Activated naive CD8-positive, alpha-beta T cell treated with anti-CD3 and anti-CD28 coated beads, Interleukin-2, amount 10 ng/mL, durations not matched to agents 7 days and 5 days (primary cell): Measurements from ENCODE around the gene TNS2. TPM values are rescaled to one million over a fixed set of nuclear protein-coding genes. Genes with fewer than 3 reads are reported as not detected.
A peak's percentile ranks its signal among the peaks of the same experiment; 100 is the strongest.
"Not testable (repeated sequence)": the region's sequence is repeated elsewhere in the genome, so short reads cannot be mapped to it uniquely, and the experiment has no call there.

Source experiments
- ATAC-seq: fragments of 150-1000 bp; cut with Tn5 transposase; one replicate; pipeline ENCODE4 v1.10.0; 2021; ENCODE audit warnings: low read depth, moderate library complexity
- POLR2A ChIA-PET: fragments of 350-600 bp; sonication (Branson Sonifier 250); formaldehyde crosslinking; loops from one replicate; lab custom pipeline; 2021; ENCODE audit warnings: antibody characterized with exemption; lab: Charles Lee
- DNase-seq: peaks from one replicate; pipeline ENCODE4 v3.0.0; 2021
- H3K27ac Mint-ChIP-seq: one replicate; pipeline ENCODE4 v1.8.0; 2022; ENCODE audit warnings: mild to moderate bottlenecking, mixed read lengths
- H3K27me3 Mint-ChIP-seq: one replicate; pipeline ENCODE4 v1.8.0; 2022; ENCODE audit warnings: mild to moderate bottlenecking, moderate library complexity, mixed read lengths
- H3K36me3 Mint-ChIP-seq: one replicate; pipeline ENCODE4 v1.8.0; 2021; ENCODE audit warnings: mild to moderate bottlenecking, mixed read lengths
- H3K4me1 Mint-ChIP-seq: one replicate; pipeline ENCODE4 v1.8.0; 2021; ENCODE audit warnings: mixed read lengths
- H3K4me3 Mint-ChIP-seq: one replicate; pipeline ENCODE4 v1.8.0; 2022; ENCODE audit warnings: mild to moderate bottlenecking, moderate library complexity, mixed read lengths
- H3K9me3 Mint-ChIP-seq: one replicate; pipeline ENCODE4 v1.8.0; 2021; ENCODE audit warnings: mixed read lengths
- total RNA-seq, 2 experiments: library from RNA; stranded (reverse); gene quantifications; one replicate each; pipeline ENCODE4 v1.2.3, GENCODE V29; 2021

The TNS2 gene, protein sequence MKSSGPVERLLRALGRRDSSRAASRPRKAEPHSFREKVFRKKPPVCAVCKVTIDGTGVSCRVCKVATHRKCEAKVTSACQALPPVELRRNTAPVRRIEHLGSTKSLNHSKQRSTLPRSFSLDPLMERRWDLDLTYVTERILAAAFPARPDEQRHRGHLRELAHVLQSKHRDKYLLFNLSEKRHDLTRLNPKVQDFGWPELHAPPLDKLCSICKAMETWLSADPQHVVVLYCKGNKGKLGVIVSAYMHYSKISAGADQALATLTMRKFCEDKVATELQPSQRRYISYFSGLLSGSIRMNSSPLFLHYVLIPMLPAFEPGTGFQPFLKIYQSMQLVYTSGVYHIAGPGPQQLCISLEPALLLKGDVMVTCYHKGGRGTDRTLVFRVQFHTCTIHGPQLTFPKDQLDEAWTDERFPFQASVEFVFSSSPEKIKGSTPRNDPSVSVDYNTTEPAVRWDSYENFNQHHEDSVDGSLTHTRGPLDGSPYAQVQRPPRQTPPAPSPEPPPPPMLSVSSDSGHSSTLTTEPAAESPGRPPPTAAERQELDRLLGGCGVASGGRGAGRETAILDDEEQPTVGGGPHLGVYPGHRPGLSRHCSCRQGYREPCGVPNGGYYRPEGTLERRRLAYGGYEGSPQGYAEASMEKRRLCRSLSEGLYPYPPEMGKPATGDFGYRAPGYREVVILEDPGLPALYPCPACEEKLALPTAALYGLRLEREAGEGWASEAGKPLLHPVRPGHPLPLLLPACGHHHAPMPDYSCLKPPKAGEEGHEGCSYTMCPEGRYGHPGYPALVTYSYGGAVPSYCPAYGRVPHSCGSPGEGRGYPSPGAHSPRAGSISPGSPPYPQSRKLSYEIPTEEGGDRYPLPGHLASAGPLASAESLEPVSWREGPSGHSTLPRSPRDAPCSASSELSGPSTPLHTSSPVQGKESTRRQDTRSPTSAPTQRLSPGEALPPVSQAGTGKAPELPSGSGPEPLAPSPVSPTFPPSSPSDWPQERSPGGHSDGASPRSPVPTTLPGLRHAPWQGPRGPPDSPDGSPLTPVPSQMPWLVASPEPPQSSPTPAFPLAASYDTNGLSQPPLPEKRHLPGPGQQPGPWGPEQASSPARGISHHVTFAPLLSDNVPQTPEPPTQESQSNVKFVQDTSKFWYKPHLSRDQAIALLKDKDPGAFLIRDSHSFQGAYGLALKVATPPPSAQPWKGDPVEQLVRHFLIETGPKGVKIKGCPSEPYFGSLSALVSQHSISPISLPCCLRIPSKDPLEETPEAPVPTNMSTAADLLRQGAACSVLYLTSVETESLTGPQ (N-terminal part only)
- 1 to 10 TPM; 1.9 to 3.0 TPM for total RNA-seq

DNA sequence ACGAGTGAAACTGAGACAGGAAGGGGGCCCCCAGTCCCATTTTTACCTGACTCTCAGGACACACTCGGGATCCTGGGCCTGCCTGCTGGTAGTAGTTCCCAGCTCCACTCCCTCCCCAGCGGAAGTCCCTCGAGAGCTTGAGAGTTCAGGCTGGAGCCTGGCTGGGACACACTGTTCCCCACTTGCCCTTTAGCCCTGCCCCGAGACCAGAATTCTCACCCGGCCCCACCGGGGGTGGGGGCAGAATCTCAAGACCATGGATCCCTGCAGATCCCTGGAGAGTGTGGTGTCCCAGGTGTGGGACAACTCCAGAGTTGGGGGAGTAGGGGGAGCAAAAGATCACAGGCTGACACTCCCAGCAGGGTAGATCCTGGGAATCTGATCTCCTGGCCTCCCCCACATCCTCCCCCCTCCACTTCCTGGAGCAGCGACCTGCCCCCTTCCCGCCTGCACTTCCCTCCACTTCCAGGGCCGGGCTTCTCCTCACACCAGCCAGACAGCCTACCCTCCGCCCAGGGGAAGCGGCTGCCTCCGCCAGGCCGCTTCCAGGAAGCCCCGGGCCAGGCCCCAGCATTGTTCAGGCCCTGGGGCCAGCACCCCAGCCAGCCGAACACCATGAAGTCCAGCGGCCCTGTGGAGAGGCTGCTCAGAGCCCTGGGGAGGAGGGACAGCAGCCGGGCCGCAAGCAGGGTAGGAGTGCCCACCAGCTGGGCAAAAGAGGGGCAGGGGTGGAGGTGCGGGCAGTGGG is at the start of gene TNS2:
Gene TNS2, plus strand, starts transcription at position 495 of the 748 bp plus-strand sequence. Its CDS starts 121 bp downstream, at position 616.
- Mint-ChIP-seq H3K4me3 (no peak within 1 kb of the TSS), H3K27ac (peak within 1 kb of the TSS; percentile 58)
- POLR2A ChIA-PET, result interaction anchor here (3.2 kb wide), 1 partner anchor 54 kb away, joined by 10 read pairs; the partner anchor contains the start of gene SOAT2

DNA sequence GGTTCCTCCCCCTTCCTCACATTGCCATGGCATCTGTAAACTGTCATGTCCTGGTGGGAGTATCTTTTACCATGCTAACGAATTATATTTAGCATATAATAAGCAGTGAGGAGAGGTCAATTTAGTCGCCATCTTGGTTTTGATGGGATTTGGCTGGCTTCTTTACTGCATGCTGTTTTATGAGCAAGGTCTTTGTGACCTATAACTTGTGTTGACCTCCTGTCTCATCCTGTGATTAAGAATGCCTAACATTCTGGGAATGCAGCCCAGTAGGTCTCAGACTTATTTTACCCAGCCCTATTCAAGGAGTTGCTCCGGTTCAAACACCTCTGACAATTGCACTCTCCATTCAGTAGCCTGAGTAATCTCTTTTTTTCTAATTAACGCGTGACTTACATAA is 45.7 kb upstream of the TNS2 start:
- Mint-ChIP-seq H3K4me1 (peaks cover 22% of the 10 kb centered on the region), H3K36me3 (peaks cover 13% of the 10 kb centered on the region), H3K9me3 (no peaks in the 10 kb centered on the region), H3K27me3 (peaks cover 15% of the 10 kb centered on the region), H3K4me3 (no peak overlapping the region), H3K27ac (no peak overlapping the region)
- ATAC-seq (no peak), DNase-seq (no peak)
- POLR2A ChIA-PET, result no interaction called here

More for the DNA sequence above, at the start of gene TNS2:
- DNase-seq, result peak; percentile 34
- H3K9me3 Mint-ChIP-seq, result no peaks in the 10 kb centered on the region
- peaks cover 2% of the 10 kb centered on the region for H3K27me3 Mint-ChIP-seq
- peaks cover 27% of the 10 kb centered on the region for H3K4me1 Mint-ChIP-seq
- ATAC-seq, result no peak
- H3K36me3 Mint-ChIP-seq, result peaks cover 2% of the 10 kb centered on the region

DNA sequence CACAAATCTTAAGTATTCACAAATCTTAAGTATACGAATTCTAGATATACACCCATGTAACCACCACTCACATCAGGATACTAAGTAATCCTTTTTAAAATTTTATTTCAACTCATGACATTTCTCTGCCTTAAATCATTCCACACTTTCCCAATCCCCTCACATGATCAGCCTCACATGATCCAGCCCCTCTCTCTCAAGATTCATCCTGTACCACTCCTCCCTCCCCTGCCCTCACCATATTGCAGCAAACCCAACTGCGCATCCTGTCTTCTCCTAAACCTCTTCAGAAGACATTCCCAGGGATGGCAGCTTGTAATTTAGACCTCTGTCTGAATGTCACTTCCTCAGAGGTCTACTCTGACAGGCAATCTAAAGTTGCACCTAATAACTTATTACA is 45.3 kb upstream of the TNS2 start:
- Mint-ChIP-seq H3K9me3 (no peaks in the 10 kb centered on the region), H3K36me3 (peaks cover 13% of the 10 kb centered on the region), H3K4me1 (peaks cover 24% of the 10 kb centered on the region), H3K27me3 (peaks cover 15% of the 10 kb centered on the region), H3K27ac (peak overlapping the region; percentile 34), H3K4me3 (no peak overlapping the region)
- ATAC-seq, result no peak
- DNase-seq, result no peak
- POLR2A ChIA-PET, result no interaction called here

DNA sequence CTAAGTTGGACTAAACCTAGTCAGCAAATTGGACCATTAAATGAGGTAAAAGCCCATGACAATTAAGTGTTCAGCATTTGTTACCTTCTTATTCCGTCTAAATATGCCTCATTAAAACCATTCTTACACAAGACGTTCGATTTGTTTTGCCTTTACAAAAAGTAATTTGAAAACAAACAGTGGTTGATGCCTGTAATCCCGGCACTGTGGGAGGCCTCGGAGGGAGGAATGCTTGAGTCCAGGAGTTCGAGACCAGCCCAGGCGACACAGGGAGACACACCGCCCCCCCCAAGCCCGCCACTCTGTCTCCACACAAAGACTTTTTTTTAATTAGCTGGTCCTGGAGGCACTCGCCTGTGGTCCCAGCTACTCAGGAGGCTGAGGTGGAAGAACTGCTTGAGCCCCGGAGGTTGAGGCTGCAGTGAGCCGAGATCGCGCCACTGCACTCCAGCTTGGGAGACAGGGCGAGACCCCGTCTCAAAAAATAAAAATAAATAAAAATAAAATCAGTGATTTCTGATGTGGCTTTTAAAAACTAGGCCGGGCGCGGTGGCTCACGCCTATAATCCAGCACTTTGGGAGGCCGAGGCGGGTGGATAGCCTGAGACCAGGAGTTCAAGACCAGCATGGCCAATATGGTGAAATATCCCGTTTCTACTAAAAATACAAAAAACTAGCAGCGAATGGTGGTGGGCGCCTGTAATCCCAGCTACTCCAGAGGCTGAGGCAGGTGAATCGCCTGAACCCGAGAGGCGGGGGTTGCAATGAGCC is 44.5 kb upstream of the TNS2 start:
- H3K9me3 Mint-ChIP-seq, result no peaks in the 10 kb centered on the region
- ATAC-seq (no peak), DNase-seq (no peak)
- H3K4me1 Mint-ChIP-seq, result peaks cover 31% of the 10 kb centered on the region
- H3K27ac Mint-ChIP-seq, result peak overlapping the region; percentile 98
- peak overlapping the region; percentile 98 for H3K4me3 Mint-ChIP-seq
- H3K27me3 Mint-ChIP-seq, result peaks cover 10% of the 10 kb centered on the region
- POLR2A ChIA-PET, result interaction anchor here (0.6 to 1.7 kb wide), 22 partner anchors 8 to 955 kb away, joined by 3 to 7 read pairs (median 4); partner anchors contain the start of genes CSAD, ESPL1, MYG1 and NR4A1
- peaks cover 18% of the 10 kb centered on the region for H3K36me3 Mint-ChIP-seq

DNA sequence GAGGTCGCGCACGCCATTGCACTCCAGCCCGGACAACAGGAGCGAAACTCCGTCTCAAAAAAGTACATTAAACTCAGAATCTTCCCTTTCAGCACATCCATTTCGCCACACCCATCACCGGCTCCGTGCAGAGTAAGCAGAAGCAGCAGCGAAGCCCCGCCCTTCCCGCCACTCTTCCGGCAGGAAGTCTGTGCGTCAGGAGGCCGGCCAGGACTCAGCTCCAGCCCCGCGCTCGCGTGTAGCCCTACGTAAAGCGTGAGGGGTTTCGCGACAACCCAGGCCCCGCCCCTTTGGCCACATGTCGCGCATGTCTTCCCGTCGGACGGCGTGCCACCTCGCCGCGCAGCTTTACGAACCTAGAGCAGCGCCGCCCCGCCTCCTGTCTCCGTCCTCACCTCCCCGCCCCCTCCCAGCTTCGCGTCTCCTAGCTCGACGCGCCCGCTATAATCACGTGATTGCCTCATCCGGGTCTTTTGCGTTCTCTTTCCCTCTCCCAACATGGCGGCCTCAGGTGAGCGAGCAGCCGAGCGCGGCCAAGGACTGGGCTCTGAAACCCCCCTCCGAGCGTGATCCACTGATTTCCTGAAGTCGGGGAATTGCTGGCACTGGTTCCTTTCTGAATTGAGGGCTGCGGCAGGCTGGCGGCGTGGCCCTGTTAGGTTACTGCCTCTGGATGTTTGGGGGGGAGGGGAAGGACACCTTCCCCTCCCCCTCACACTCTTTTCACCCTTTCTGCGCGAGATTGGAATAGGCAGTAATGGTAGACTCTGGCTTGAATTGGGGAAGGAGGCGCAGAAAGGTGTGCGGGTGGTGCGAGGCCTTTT is 43.7 kb upstream of the TNS2 start, which contains the start of gene EIF4B:
Gene EIF4B, plus strand, starts transcription at position 471 of the 824 bp plus-strand sequence. Its CDS starts 28 bp downstream, at position 499.
- H3K4me1 Mint-ChIP-seq, result peaks cover 32% of the 10 kb centered on the region
- peak within 1 kb of the TSS; percentile 98 for H3K4me3 Mint-ChIP-seq
- peak; percentile 97 for DNase-seq
- POLR2A ChIA-PET, result interaction anchor here (0.6 to 2.2 kb wide), 23 partner anchors 9 to 955 kb away, joined by 3 to 9 read pairs (median 4); partner anchors contain the start of genes CSAD, ESPL1, MYG1 and NR4A1
- peak within 1 kb of the TSS; percentile 98 for H3K27ac Mint-ChIP-seq
- ATAC-seq, result peak; percentile 97
- H3K36me3 Mint-ChIP-seq, result peaks cover 19% of the 10 kb centered on the region
- no peaks in the 10 kb centered on the region for H3K9me3 Mint-ChIP-seq
- peaks cover 6% of the 10 kb centered on the region for H3K27me3 Mint-ChIP-seq

DNA sequence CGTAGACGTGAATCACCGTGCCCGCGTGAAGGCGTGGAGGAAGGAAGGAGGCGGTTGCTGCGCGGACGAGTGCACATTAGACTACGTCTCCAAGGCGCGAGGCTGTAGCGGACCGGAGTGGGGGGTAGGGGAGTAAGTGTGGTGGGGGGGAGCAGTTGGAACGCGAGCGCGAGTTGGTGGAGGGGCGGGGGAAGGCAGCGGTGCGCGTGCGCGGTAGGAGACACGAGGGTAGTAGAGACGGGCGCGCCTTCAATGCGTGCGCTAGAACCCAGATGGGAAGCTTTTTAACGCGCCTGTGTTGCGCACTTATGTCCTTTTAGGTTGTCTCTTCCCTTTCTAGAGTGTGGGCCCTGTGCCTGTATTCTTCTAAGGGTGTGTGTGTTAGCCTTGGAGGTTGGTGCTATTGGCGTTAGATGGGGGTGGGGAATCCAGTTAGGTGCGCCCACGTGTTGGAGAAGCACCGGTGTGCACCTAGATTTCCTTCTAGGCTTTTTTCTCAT is 43.0 kb upstream of the TNS2 start:
- peaks cover 26% of the 10 kb centered on the region for H3K36me3 Mint-ChIP-seq
- POLR2A ChIA-PET, result interaction anchor here (0.9 to 2.2 kb wide), 10 partner anchors 15 to 956 kb away, joined by 3 to 9 read pairs (median 6); partner anchors contain the start of genes CSAD, NR4A1, SPRYD3 and TARBP2
- H3K27me3 Mint-ChIP-seq, result peaks cover under 1% of the 10 kb centered on the region
- DNase-seq (peak; percentile 79), ATAC-seq (peak; percentile 31)
- H3K4me3 Mint-ChIP-seq, result peak overlapping the region; percentile 98
- H3K4me1 Mint-ChIP-seq, result peaks cover 38% of the 10 kb centered on the region
- H3K27ac Mint-ChIP-seq, result peak overlapping the region; percentile 98
- no peaks in the 10 kb centered on the region for H3K9me3 Mint-ChIP-seq

DNA sequence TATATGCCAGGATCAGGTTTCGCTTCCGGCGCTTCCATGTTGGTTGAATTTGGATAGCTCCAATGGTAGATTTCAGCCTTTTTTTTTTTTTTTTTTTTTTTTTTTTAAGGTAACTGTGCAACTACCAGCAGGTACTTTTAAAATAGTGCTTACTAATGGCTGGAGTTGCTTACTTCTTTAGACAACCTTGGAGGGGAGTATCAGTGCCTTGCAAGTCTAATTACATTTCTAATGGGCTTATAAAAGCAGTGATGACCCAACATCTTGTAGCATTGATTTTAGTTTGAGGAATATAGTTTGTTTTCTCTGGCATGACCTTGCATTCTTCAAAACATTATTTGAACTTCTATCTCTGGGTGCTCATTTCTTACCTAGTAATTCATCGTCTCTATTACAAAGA is 42.5 kb upstream of the TNS2 start:
- Mint-ChIP-seq H3K27me3 (no peaks in the 10 kb centered on the region), H3K9me3 (no peaks in the 10 kb centered on the region), H3K36me3 (peaks cover 27% of the 10 kb centered on the region), H3K27ac (peak overlapping the region; percentile 98), H3K4me1 (peaks cover 39% of the 10 kb centered on the region), H3K4me3 (peak overlapping the region; percentile 98)
- POLR2A ChIA-PET, result interaction anchor here (1.7 to 2.2 kb wide), 2 partner anchors 72 to 494 kb away, joined by 6 to 9 read pairs; partner anchors contain the start of genes SPRYD3 and TARBP2
- DNase-seq (no peak), ATAC-seq (no peak)

DNA sequence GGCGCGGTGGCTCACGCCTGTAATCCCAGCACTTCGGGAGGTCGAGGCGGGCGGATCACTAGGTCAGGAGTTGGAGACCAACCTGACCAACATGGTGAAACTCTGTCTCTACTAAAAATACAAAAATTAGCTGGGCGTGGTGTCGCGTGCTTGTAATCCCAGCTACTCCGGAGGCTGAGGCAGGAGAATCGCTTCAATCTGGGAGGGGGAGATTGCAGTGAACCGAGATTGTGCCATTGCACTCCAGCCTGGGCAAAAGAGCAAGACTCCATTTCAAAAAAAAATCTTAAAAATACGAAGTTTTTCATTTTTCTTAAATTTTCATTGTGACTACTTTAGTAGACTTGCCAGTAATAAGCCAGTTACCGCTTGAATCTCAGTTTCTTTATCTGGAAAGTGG is 41.1 kb upstream of the TNS2 start:
- H3K27me3 Mint-ChIP-seq, H3K27ac Mint-ChIP-seq, ATAC-seq, POLR2A ChIA-PET, H3K9me3 Mint-ChIP-seq, DNase-seq: not testable (repeated sequence)
- Mint-ChIP-seq H3K4me3 (peak overlapping the region; percentile 98), H3K36me3 (peaks cover 29% of the 10 kb centered on the region), H3K4me1 (peaks cover 44% of the 10 kb centered on the region)

DNA sequence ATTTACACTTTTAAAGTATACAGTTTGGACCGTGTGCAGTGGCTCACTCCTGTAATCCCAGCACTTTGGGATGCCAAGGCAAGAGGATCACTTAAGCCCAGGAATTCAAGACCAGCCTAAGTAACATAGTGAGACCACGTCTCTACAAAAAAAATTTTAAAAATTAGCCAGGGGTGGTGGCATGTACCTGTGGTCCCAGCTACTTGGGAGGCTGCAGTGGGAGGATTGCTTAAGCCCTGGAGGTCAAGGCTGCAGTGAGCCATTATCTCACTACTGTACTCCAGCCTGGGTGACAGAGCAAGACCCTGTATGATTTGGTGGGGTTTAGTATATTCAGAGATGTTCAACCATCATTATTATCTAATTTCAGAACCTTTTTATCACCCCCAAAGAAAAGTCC is 38.9 kb upstream of the TNS2 start:
- Mint-ChIP-seq H3K4me1 (peaks cover 46% of the 10 kb centered on the region), H3K27me3 (no peaks in the 10 kb centered on the region), H3K4me3 (no peak overlapping the region), H3K36me3 (peaks cover 29% of the 10 kb centered on the region), H3K9me3 (no peaks in the 10 kb centered on the region), H3K27ac (no peak overlapping the region)
- POLR2A ChIA-PET, result interaction anchor here (0.6 kb wide), 1 partner anchor 262 kb away, joined by 4 read pairs; no protein-coding TSS in a partner anchor
- ATAC-seq (no peak), DNase-seq (no peak)

DNA sequence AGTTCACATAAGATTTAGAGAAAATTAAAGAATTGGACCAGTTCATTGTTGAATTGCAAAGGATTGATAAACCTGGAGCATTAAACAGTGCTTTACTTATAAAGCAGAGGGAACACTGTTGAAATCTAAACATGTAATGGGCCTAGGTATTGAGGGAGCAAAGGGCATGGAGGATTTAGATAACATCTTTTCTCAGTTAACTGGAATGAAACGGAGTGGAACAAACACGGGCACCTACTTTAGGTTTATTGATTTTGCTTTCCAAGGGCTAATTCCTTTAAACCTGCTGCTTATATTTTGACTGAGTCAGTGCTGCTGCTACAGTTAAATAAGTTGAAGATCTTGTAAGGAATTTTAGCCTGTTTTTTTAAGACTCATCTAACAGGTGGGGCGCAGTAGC is 38.0 kb upstream of the TNS2 start:
- H3K27ac Mint-ChIP-seq, result peak overlapping the region; percentile 5
- POLR2A ChIA-PET, result no interaction called here
- no peak for ATAC-seq
- peaks cover 28% of the 10 kb centered on the region for H3K36me3 Mint-ChIP-seq
- DNase-seq, result no peak
- no peaks in the 10 kb centered on the region for H3K27me3 Mint-ChIP-seq
- no peak overlapping the region for H3K4me3 Mint-ChIP-seq
- peaks cover 47% of the 10 kb centered on the region for H3K4me1 Mint-ChIP-seq
- H3K9me3 Mint-ChIP-seq, result no peaks in the 10 kb centered on the region
